Measurements from ENCODE around the gene RAB9B.

DNA sequence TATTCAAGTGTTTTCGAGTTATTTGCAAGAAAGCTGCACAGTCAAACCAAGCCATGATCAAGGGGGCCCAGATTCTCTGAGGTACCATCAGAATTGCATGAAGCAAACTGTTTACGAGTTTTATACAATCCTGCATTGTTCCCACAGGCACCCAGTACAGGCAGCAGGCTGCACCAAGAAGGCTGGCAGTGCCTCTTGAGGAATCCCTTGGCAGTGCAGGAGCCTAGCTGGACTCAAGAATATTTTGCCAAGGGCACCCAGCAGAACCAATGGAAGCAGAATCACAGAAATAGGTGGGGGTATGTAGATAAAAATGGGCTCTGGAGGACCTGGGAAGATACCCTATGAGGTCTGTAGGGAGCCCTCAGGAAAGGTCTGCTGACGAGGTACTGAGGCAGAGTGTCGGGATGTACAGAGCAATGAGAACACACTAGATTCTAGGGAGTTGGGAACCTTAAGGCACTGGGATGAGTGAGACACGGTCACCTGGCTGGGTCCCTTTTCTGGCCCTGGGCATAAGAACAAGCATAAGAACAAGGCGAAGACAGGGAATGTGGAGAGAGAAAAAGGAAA is 57.9 kb downstream of the RAB9B start:
- TF ChIP-seq RBM39 (IDR thresholded peaks at IDR 0.05; ENCODE audit: low read depth, low read length, poor library complexity, severe bottlenecking): no peak
- no peak for TF ChIP-seq SMAD1 (CRISPR knock-in tag; IDR thresholded peaks at IDR 0.05; ENCODE audit: borderline replicate concordance, low read depth)
- TF ChIP-seq, protein P1, sequence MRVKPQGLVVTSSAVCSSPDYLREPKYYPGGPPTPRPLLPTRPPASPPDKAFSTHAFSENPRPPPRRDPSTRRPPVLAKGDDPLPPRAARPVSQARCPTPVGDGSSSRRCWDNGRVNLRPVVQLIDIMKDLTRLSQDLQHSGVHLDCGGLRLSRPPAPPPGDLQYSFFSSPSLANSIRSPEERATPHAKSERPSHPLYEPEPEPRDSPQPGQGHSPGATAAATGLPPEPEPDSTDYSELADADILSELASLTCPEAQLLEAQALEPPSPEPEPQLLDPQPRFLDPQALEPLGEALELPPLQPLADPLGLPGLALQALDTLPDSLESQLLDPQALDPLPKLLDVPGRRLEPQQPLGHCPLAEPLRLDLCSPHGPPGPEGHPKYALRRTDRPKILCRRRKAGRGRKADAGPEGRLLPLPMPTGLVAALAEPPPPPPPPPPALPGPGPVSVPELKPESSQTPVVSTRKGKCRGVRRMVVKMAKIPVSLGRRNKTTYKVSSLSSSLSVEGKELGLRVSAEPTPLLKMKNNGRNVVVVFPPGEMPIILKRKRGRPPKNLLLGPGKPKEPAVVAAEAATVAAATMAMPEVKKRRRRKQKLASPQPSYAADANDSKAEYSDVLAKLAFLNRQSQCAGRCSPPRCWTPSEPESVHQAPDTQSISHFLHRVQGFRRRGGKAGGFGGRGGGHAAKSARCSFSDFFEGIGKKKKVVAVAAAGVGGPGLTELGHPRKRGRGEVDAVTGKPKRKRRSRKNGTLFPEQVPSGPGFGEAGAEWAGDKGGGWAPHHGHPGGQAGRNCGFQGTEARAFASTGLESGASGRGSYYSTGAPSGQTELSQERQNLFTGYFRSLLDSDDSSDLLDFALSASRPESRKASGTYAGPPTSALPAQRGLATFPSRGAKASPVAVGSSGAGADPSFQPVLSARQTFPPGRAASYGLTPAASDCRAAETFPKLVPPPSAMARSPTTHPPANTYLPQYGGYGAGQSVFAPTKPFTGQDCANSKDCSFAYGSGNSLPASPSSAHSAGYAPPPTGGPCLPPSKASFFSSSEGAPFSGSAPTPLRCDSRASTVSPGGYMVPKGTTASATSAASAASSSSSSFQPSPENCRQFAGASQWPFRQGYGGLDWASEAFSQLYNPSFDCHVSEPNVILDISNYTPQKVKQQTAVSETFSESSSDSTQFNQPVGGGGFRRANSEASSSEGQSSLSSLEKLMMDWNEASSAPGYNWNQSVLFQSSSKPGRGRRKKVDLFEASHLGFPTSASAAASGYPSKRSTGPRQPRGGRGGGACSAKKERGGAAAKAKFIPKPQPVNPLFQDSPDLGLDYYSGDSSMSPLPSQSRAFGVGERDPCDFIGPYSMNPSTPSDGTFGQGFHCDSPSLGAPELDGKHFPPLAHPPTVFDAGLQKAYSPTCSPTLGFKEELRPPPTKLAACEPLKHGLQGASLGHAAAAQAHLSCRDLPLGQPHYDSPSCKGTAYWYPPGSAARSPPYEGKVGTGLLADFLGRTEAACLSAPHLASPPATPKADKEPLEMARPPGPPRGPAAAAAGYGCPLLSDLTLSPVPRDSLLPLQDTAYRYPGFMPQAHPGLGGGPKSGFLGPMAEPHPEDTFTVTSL (CRISPR knock-in tag; IDR thresholded peaks at IDR 0.05; ENCODE audit: borderline replicate concordance): no peak
- no peak for TF ChIP-seq POLR2A (IDR thresholded peaks at IDR 0.05; ENCODE audit: insufficient read depth in 1 of 2, low read depth in 2 of 2, low read length in 2 of 2)
- TF ChIP-seq, protein P2, sequence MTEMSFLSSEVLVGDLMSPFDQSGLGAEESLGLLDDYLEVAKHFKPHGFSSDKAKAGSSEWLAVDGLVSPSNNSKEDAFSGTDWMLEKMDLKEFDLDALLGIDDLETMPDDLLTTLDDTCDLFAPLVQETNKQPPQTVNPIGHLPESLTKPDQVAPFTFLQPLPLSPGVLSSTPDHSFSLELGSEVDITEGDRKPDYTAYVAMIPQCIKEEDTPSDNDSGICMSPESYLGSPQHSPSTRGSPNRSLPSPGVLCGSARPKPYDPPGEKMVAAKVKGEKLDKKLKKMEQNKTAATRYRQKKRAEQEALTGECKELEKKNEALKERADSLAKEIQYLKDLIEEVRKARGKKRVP (CRISPR knock-in tag; IDR thresholded peaks at IDR 0.05): no peak
- no peak for TF ChIP-seq JUNB (CRISPR knock-in tag; IDR thresholded peaks at IDR 0.05; ENCODE audit: borderline replicate concordance)
- no peak for TF ChIP-seq POLR2G (IDR thresholded peaks at IDR 0.05; ENCODE audit: low read depth, low read length)
- TF ChIP-seq MEIS1 (CRISPR knock-in tag; IDR thresholded peaks at IDR 0.05; ENCODE audit: borderline replicate concordance): no peak
